LNCAP (cell line): ENCODE data around the gene KIAA0513.

Source experiments
- CTCF ChIP-seq: fragments of 450-650 bp; IDR thresholded peaks from 2 replicates; pipeline ENCODE4 v1.5.1; 2017; ENCODE audit warnings: mild to moderate bottlenecking

Gene KIAA0513

GRCh38 chr16:85103114-85104079 lies 75.8 kb downstream of the KIAA0513 start:
- TF ChIP-seq CTCF: no peak

GRCh38 chr16:85104147-85104546 lies 76.6 kb downstream of the KIAA0513 start:
- TF ChIP-seq CTCF: no peak

- TF ChIP-seq CTCF: no peak
Measured at GRCh38 chr16:85104821-85105391, 77.3 kb downstream of the KIAA0513 start.

- no peak for TF ChIP-seq CTCF
Measured at GRCh38 chr16:85105475-85105874, 77.9 kb downstream of the KIAA0513 start.

- no peak for TF ChIP-seq CTCF
Measured at GRCh38 chr16:85107083-85107482, 79.5 kb downstream of the KIAA0513 start.

GRCh38 chr16:85107532-85107931 lies 79.9 kb downstream of the KIAA0513 start:
- TF ChIP-seq CTCF: no peak

GRCh38 chr16:85110105-85110504 lies 82.5 kb downstream of the KIAA0513 start:
- TF ChIP-seq CTCF: no peak
